NCI-H1417 treated with DMSO at 0.1 percent for 48 hours (cell line): ENCODE measurements around the gene OR5H15.
"Not testable (repeated sequence)": the region's sequence is repeated elsewhere in the genome, so short reads cannot be mapped to it uniquely, and the experiment has no call there.

Experiments
- DNase-seq: peaks from one replicate; lab custom pipeline; 2025; lab: John Stamatoyannopoulos, UW

The OR5H15 gene

DNA sequence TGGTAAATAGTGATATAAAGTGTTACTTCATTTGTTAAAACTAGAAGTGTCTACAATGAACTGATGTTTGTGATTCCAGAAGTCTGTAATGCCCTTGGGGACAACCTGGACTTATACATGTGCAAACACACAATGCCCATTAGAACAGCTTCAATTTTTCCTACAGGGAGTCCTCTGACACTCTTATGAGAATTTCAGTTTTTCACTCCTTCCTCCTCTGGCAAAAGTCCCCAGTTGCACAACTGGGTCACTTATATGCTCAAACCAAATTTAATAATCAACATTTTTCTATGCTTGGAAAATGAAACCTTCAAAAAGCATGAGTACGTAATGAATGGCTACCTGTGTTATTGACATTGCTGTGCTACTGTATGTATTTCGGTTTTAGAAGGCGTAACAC, at the start of gene OR5H15:
Gene OR5H15, plus strand, starts transcription at position 301 of the 400 bp plus-strand sequence. CDS start 2,004 bp downstream, outside the sequence.
- no peak for DNase-seq

GRCh38 chr3:98130421-98130820, 36.1 kb upstream of the OR5H15 start, which contains the start of gene OR5H1:
OR5H1 (plus strand) TSS chr3:98130721; CDS start chr3:98132698, 1,977 bp downstream.
- DNase-seq, result no peak

GRCh38 chr3:98136631-98137030, 29.9 kb upstream of the OR5H15 start:
- no peak for DNase-seq

- not testable (repeated sequence) for DNase-seq
Measured at GRCh38 chr3:98137826-98138557, 28.5 kb upstream of the OR5H15 start.

GRCh38 chr3:98140531-98140930, 26.0 kb upstream of the OR5H15 start:
- DNase-seq, result no peak

- no peak for DNase-seq
Measured at GRCh38 chr3:98147179-98147578, 19.3 kb upstream of the OR5H15 start, which contains the start of gene OR5H14. OR5H14 (plus strand) TSS chr3:98147479; CDS start chr3:98149386, 1,907 bp downstream.

- no peak for DNase-seq
Measured at GRCh38 chr3:98148751-98149150, 17.7 kb upstream of the OR5H15 start.

GRCh38 chr3:98149456-98149855, 17.0 kb upstream of the OR5H15 start:
- DNase-seq, result not testable (repeated sequence)

- no peak for DNase-seq
Measured at GRCh38 chr3:98151241-98151640, 15.3 kb upstream of the OR5H15 start.

GRCh38 chr3:98171071-98171470, 4.6 kb downstream of the OR5H15 start:
- DNase-seq, result no peak

DNA sequence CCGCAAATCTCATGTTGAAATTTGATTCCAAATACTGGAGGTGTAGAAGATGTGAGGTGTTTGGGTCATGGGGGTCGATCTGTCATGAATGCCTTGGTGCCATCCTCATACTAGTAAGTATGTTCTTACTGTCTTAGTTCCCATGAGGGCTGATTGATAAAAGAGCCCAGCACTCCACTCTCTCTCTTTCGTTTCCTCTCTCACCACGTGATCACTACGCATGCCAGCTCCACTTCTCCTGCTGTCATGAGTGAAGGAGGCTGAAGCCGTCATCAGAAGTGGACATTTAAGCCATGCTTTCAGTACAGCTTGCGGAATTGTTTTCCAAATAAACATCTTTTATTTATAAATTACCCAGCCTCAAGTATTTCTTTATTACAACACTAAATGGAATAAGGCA, 6.1 kb downstream of the OR5H15 start:
- DNase-seq, result no peak

GRCh38 chr3:98180319-98180890, 13.9 kb downstream of the OR5H15 start:
- no peak for DNase-seq

GRCh38 chr3:98182196-98182595, 15.7 kb downstream of the OR5H15 start:
- no peak for DNase-seq

DNA sequence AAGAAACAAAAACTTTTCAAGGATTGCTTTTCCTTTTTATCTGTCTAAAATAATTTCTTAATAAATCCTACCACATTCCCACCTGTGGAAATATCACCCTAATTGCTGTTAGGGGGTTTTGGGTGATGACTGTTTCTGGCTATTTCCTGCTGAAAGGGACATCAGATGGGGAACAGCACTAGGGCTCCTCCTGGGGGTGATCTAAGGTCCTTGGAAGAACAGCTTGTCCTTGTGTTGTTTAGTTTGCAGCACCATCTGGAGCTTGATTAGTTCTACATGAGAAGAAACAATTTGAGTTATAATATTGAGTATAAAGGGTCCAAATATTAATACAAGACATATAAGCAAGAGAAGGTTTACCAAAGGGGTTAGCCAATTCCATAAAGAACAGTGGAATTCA, 18.7 kb downstream of the OR5H15 start:
- DNase-seq, result no peak

DNA sequence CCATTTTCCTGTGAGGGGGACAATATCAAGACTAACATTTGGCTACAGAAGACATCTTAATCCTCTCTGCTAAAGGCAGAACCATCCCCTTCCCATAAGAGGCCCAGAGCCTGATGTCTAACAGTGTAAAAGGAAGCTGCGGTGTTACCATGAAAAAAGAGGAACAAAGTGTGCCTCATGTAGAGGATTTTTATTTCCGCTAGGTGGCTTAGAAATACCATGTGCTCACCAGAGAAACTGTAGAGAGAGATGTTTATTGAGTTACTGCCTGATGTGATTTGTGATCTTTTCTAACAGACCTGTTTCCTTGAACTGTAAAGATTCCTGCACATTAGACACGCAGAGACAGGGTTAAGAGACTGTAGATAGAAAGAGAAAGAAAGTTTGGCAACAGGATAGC, 22.0 kb downstream of the OR5H15 start:
- DNase-seq, result no peak

- not testable (repeated sequence) for DNase-seq
Measured at GRCh38 chr3:98190911-98191310, 24.4 kb downstream of the OR5H15 start.

- DNase-seq, result not testable (repeated sequence)
Measured at GRCh38 chr3:98196293-98196692, 29.8 kb downstream of the OR5H15 start.

- no peak for DNase-seq
Measured at GRCh38 chr3:98199020-98199419, 32.5 kb downstream of the OR5H15 start.

GRCh38 chr3:98209244-98209643, 42.7 kb downstream of the OR5H15 start:
- DNase-seq, result no peak

DNA sequence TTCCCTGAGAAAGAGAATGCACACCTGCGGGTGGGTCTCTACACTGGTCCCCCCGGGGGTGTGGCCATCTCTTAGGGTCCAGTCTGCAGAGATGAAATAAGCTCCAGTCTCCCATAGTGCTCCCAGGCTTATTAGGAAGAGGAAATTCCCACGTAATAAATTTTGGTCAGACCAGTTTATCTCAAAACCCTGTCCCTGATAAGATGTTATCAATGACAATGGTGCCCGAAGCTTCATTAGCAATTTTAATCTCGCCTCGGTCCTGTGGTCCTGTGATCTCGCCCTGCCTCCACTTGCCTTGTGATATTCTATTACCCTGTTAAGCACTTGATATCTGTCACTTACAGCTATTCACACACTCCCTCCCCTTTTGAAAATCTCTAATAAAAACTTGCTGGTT, 46.8 kb downstream of the OR5H15 start:
- no peak for DNase-seq

GRCh38 chr3:98215051-98215450, 48.6 kb downstream of the OR5H15 start:
- DNase-seq, result no peak
